ENCODE measurements around the gene ZNF544.

Gene ZNF544

DNA sequence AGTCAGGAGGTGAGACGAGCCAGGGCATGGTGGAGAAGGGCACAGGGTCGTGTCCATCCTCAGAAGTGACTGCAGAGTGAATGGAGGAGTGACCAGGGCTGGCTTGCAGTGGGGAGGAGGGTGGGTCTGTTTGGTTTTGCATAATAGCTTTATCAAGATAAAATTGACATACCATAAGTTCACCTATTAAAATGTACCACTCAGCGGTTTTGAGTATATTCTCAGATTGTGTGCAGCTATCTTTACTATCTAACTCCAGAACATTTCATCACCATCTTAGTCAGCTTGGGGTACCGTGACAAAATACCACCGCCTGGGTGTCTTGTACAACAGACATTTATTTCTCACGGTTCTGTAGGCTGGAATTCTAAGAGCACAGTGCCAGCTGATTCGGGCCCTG is 63.2 kb downstream of the ZNF544 start:
- H3K27ac ChIP-seq, result no peak overlapping the region
- TF ChIP-seq ZFX (IDR thresholded peaks at IDR 0.05) (no peak), CTCF (conservative IDR thresholded peaks at IDR 0.05) (no peak)

GRCh38 chr19:58294743-58295374 is 66.1 kb downstream of the ZNF544 start:
- H3K27ac ChIP-seq, result no peak overlapping the region
- no peak for TF ChIP-seq CTCF (conservative IDR thresholded peaks at IDR 0.05)
- TF ChIP-seq ZFX (IDR thresholded peaks at IDR 0.05), result no peak

- H3K27ac ChIP-seq, result no peak overlapping the region
- TF ChIP-seq CTCF (conservative IDR thresholded peaks at IDR 0.05) (no peak), ZFX (IDR thresholded peaks at IDR 0.05) (no peak)
These were observed 67.4 kb downstream of the ZNF544 start for GRCh38 chr19:58296104-58296503.

GRCh38 chr19:58300620-58301019 is 71.9 kb downstream of the ZNF544 start:
- no peak for TF ChIP-seq ZFX (IDR thresholded peaks at IDR 0.05)
- no peak overlapping the region for H3K27ac ChIP-seq

GRCh38 chr19:58304255-58304654 is 75.5 kb downstream of the ZNF544 start:
- TF ChIP-seq ZFX (IDR thresholded peaks at IDR 0.05) (no peak), CTCF (conservative IDR thresholded peaks at IDR 0.05) (no peak)
- no peak overlapping the region for H3K27ac ChIP-seq

DNA sequence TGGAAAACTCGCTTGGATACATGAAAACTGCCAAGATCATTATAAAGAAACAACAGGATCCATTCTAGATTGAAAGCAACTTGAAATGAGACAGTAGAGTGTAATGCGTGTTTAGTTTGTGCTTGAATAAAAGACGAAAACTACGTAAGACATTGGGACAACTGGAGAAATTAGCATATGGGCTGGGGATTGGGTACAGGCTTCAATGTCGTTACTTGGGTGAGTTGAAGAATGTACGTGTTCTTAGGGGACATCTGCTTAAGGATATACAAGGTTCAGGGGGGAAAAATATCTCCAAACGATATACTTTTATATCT is 76.0 kb downstream of the ZNF544 start:
- peak overlapping the region; percentile 93 for H3K27ac ChIP-seq
- TF ChIP-seq ZFX (IDR thresholded peaks at IDR 0.05) (no peak), CTCF (conservative IDR thresholded peaks at IDR 0.05) (no peak)

DNA sequence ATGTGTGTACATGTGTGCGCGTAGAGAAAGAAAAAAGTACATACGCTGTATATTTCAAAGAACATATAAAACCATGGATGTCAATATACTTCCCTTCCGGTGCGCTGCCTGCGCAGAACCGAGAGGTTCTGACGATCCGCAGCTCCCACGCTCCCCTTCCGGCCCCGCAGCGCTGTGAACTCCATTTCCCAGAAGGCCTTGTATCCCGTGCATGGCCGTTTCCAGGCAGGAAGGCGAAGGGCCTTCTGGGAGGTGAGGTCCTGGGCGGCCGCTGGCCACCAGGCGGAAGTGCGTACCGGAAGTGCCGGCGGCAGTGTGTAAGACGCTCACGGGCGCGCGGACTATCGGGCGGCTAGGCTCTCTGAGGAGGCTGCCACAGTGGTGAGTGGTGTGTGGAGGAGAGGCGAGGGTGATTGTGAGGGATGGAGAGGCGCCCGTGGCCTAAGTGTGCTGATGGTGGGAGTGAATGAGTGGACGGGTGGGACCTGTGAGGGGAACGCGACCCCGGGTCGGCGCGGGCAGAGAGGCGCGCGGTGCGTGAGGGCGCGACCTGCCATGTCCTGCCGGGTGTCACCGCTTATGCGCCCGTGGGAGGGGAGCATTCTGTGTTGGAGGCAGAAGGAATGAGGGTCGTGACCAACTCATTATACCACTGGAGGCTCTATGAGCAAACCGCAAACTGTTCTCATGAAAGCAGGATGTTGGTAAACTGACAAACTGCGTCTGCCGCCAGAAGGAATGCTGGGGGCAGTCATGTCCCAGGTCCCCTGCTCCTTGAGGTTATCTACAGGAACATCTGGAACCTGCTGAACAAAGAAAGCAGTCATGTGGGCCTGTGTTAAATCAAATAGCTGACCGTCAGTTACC is 76.6 kb downstream of the ZNF544 start, which contains the start of gene ERVK3-1:
ERVK3-1 (plus strand) TSS at position 313 of the 867 bp plus-strand sequence. CDS start 6,792 bp downstream, outside the sequence.
- H3K27ac ChIP-seq, result peak within 1 kb of the TSS; percentile 93
- TF ChIP-seq CTCF (conservative IDR thresholded peaks at IDR 0.05) (no peak), ZFX (IDR thresholded peaks at IDR 0.05) (no peak)
